Rectal smooth muscle tissue (tissue), 1 donor: ENCODE data around the gene BCAS1.

ENCODE experiments used
- H3K27ac ChIP-seq: one replicate; pipeline ENCODE4 v1.7.0; 2013; ENCODE audit warnings: low read depth, low read length, inconsistent platforms
- H3K27me3 ChIP-seq: one replicate; pipeline ENCODE4 v1.7.0; 2013; ENCODE audit warnings: low read length; ENCODE audit not compliant: control insufficient read depth, insufficient read depth
- H3K36me3 ChIP-seq: one replicate; pipeline ENCODE4 v1.7.0; 2013; ENCODE audit warnings: low read length; ENCODE audit not compliant: control insufficient read depth, insufficient read depth
- H3K4me1 ChIP-seq: one replicate; pipeline ENCODE4 v1.7.0; 2013; ENCODE audit warnings: low read length; ENCODE audit not compliant: control insufficient read depth, insufficient read depth
- H3K4me3 ChIP-seq: one replicate; pipeline ENCODE4 v1.7.0; 2013; ENCODE audit warnings: low read length
- H3K9ac ChIP-seq: one replicate; pipeline ENCODE4 v1.7.0; 2013; ENCODE audit warnings: low read length

Gene BCAS1

GRCh38 chr20:53942973-53943372 is 127.4 kb downstream of the BCAS1 start:
- Histone ChIP-seq H3K36me3 (no peaks in the 10 kb centered on the region), H3K9ac (no peak overlapping the region), H3K4me1 (peaks cover 4% of the 10 kb centered on the region), H3K27ac (no peak overlapping the region), H3K27me3 (no peaks in the 10 kb centered on the region), H3K4me3 (no peak overlapping the region)

DNA sequence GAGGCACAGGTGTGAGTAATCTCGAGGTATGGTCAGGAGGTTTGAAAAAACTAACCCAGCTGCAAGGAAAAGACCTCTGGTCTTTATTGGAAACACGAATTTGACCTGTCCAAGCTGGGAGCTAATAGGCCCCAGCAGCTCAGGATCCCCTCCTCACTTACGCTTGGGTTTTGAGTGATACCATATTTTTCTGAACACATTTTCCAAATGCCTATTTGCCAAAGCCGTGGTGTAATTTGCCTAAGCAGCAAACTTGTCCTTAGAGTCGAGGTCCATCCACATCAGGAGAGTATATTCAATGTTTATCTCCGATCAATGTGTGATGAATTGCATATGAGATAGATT is 128.0 kb downstream of the BCAS1 start:
- no peaks in the 10 kb centered on the region for H3K27me3 ChIP-seq
- no peak overlapping the region for H3K9ac ChIP-seq
- no peak overlapping the region for H3K27ac ChIP-seq
- no peak overlapping the region for H3K4me3 ChIP-seq
- H3K36me3 ChIP-seq: no peaks in the 10 kb centered on the region
- peaks cover 4% of the 10 kb centered on the region for H3K4me1 ChIP-seq

GRCh38 chr20:53941680-53942471 is 128.5 kb downstream of the BCAS1 start:
- no peak overlapping the region for H3K9ac ChIP-seq
- no peak overlapping the region for H3K4me3 ChIP-seq
- H3K27ac ChIP-seq: no peak overlapping the region
- H3K27me3 ChIP-seq: no peaks in the 10 kb centered on the region
- H3K4me1 ChIP-seq: peaks cover 4% of the 10 kb centered on the region
- H3K36me3 ChIP-seq: no peaks in the 10 kb centered on the region

DNA sequence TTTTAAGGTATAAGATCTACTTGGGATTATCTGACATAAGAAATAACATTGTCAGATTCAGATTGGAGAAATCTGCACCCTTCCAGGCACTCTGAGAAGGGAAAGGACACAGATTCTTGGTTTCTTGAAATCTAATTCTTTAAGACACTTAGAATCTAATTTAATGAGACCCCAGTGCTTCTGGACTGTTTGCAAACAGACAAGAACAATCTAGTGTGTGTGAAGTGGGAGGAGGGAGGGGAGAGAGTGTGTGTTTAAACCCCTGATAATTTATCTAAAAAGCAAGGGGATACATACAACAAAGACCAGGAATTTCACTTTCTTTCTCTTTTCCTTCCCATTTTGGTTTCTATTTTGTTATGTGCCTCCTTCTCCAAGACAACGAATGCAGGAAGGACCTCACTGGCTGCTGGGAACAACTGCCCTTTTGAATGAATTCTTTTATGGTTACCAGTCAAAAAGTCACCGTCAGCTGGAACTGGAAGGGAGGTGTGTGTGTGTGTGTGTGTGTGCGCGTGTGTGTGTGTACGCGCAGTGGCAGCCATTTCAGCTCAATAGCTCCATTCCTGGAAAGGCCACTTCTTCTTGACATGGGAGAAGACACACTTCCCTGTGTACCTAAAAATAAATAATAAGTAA is 129.4 kb downstream of the BCAS1 start:
- Histone ChIP-seq H3K9ac (no peak overlapping the region), H3K36me3 (no peaks in the 10 kb centered on the region), H3K4me3 (no peak overlapping the region), H3K27me3 (no peaks in the 10 kb centered on the region), H3K4me1 (peaks cover 4% of the 10 kb centered on the region), H3K27ac (peak overlapping the region; percentile 38)

DNA sequence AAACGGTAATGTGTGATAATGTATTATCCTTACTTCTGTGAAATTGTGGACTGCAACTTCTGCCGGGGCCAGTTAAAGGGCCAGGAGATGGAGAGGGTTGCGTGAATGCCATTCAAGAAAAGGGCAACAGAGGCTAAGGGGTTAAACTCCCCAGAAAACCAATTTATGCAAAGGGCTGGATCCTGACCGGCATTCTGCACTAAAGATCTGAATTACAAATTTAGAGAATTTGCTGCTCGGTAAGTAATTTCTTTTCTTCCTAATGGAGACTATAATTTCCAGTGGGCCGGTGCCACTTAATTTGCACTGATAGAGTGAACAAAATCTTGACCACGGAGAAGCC is 130.1 kb downstream of the BCAS1 start:
- Histone ChIP-seq H3K9ac (no peak overlapping the region), H3K4me3 (no peak overlapping the region), H3K27me3 (no peaks in the 10 kb centered on the region), H3K36me3 (no peaks in the 10 kb centered on the region), H3K4me1 (peaks cover 4% of the 10 kb centered on the region), H3K27ac (no peak overlapping the region)

DNA sequence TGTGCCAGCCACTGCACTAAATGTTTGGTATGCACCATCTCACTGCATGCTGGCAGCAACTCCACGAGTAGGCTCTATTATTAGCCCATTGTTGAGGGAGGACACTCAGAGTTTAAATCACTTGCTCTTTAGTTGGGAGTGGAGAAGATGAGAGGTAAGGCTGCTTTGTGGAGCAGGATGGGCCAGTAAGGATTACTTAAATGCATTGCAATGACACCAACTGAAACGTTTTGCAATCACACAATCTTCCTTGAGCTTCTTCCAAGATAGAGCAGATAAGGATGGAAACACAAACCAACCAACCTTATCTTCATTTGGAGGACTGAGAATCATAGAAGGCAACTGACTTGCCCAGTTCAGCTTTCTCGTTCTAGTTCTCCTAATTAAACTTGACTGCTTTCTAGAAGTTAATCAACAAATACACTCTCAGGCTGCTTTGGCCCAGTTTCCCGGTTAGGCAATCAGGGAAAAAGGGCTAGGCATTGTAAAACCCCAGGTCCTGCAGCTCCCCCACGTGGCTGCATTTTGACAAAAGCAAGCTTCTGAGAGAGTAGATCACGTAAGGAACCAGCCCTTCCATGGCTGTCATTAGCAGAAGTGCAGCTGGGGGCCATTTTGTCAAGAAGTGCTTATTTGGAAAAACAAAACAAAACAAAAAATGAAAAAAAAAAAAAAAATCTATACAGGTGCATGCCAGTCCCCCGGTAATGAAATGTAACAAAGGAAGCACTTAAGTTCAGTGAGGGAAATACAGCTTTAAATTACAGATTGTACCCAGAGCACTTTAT is 130.6 kb downstream of the BCAS1 start:
- Histone ChIP-seq H3K27ac (peak overlapping the region; percentile 12), H3K4me1 (peaks cover 4% of the 10 kb centered on the region), H3K4me3 (no peak overlapping the region), H3K9ac (no peak overlapping the region), H3K27me3 (no peaks in the 10 kb centered on the region), H3K36me3 (no peaks in the 10 kb centered on the region)

- no peak overlapping the region for H3K4me3 ChIP-seq
- H3K36me3 ChIP-seq: no peaks in the 10 kb centered on the region
- peaks cover 4% of the 10 kb centered on the region for H3K4me1 ChIP-seq
- no peaks in the 10 kb centered on the region for H3K27me3 ChIP-seq
- H3K27ac ChIP-seq: no peak overlapping the region
- H3K9ac ChIP-seq: no peak overlapping the region
Measured at GRCh38 chr20:53939190-53939571, 131.2 kb downstream of the BCAS1 start.

- H3K4me3 ChIP-seq: no peak overlapping the region
- no peaks in the 10 kb centered on the region for H3K27me3 ChIP-seq
- H3K36me3 ChIP-seq: no peaks in the 10 kb centered on the region
- no peak overlapping the region for H3K27ac ChIP-seq
- peaks cover 4% of the 10 kb centered on the region for H3K4me1 ChIP-seq
- H3K9ac ChIP-seq: no peak overlapping the region
Measured at GRCh38 chr20:53938739-53939138, 131.7 kb downstream of the BCAS1 start.

GRCh38 chr20:53937929-53938367 is 132.4 kb downstream of the BCAS1 start:
- Histone ChIP-seq H3K36me3 (no peaks in the 10 kb centered on the region), H3K4me3 (no peak overlapping the region), H3K27me3 (no peaks in the 10 kb centered on the region), H3K4me1 (peaks cover 4% of the 10 kb centered on the region), H3K27ac (no peak overlapping the region), H3K9ac (no peak overlapping the region)

GRCh38 chr20:53937339-53937741 is 133.1 kb downstream of the BCAS1 start:
- H3K4me1 ChIP-seq: peaks cover 4% of the 10 kb centered on the region
- H3K27ac ChIP-seq: no peak overlapping the region
- no peaks in the 10 kb centered on the region for H3K36me3 ChIP-seq
- no peak overlapping the region for H3K9ac ChIP-seq
- H3K27me3 ChIP-seq: no peaks in the 10 kb centered on the region
- no peak overlapping the region for H3K4me3 ChIP-seq

GRCh38 chr20:53935344-53936084 is 134.9 kb downstream of the BCAS1 start:
- H3K4me1 ChIP-seq: peaks cover 4% of the 10 kb centered on the region
- no peak overlapping the region for H3K9ac ChIP-seq
- H3K27ac ChIP-seq: peak overlapping the region; percentile 7
- H3K36me3 ChIP-seq: no peaks in the 10 kb centered on the region
- H3K27me3 ChIP-seq: no peaks in the 10 kb centered on the region
- no peak overlapping the region for H3K4me3 ChIP-seq
